Stimulated activated CD4-positive, alpha-beta T cell treated with anti-CD3 and anti-CD28 coated beads, Interleukin-1b, Interleukin-23, amount 100 ng/mL, for 1 hour (primary cell): ENCODE measurements around the gene TNPO2.
"Not testable (repeated sequence)": the region's sequence is repeated elsewhere in the genome, so short reads cannot be mapped to it uniquely, and the experiment has no call there.

Experiments used
- DNase-seq, 2 donors: peaks; one replicate each; pipeline ENCODE4 v3.0.0-alpha.2; 2020; ENCODE audit warnings: low read depth in 2 of 2

TNPO2 gene

GRCh38 chr19:12736995-12737834 is 13.5 kb upstream of the TNPO2 start, which contains the start of gene GET3:
Gene GET3 (plus strand): TSS chr19:12737497. CDS start chr19:12737506, 9 bp downstream.
- peak; percentile 44 to 59 for DNase-seq

- no peak for DNase-seq
These were observed 9.9 kb upstream of the TNPO2 start for GRCh38 chr19:12733369-12734214.

GRCh38 chr19:12731337-12731736 is 7.6 kb upstream of the TNPO2 start:
- no peak for DNase-seq

- no peak for DNase-seq
These were observed 6.3 kb upstream of the TNPO2 start for GRCh38 chr19:12730064-12730463.

- DNase-seq: no peak
These were observed 4.2 kb upstream of the TNPO2 start for GRCh38 chr19:12727745-12728433.

GRCh38 chr19:12726988-12727316 is 3.2 kb upstream of the TNPO2 start:
- no peak for DNase-seq

GRCh38 chr19:12725612-12726011 is 1.9 kb upstream of the TNPO2 start:
- DNase-seq: not testable (repeated sequence)

GRCh38 chr19:12723381-12723640 is 421 bp downstream of the TNPO2 start:
- no peak for DNase-seq

GRCh38 chr19:12722566-12723380 is 959 bp downstream of the TNPO2 start:
- DNase-seq: peak; percentile 71 to 85

- DNase-seq: no peak
These were observed 1.8 kb downstream of the TNPO2 start for GRCh38 chr19:12721656-12722565.

- no peak for DNase-seq
These were observed 2.7 kb downstream of the TNPO2 start for GRCh38 chr19:12720851-12721655.

- no peak for DNase-seq
These were observed 3.4 kb downstream of the TNPO2 start for GRCh38 chr19:12720296-12720695.

GRCh38 chr19:12715929-12716328 is 7.8 kb downstream of the TNPO2 start:
- no peak for DNase-seq

GRCh38 chr19:12715102-12715501 is 8.6 kb downstream of the TNPO2 start:
- DNase-seq: no peak

- DNase-seq: not testable (repeated sequence)
These were observed 10.4 kb downstream of the TNPO2 start for GRCh38 chr19:12713304-12713703.

GRCh38 chr19:12712077-12712476 is 11.7 kb downstream of the TNPO2 start:
- DNase-seq: not testable (repeated sequence)

GRCh38 chr19:12711187-12711586 is 12.5 kb downstream of the TNPO2 start:
- no peak for DNase-seq

GRCh38 chr19:12708641-12709040 is 15.1 kb downstream of the TNPO2 start:
- no peak for DNase-seq

- DNase-seq: no peak
These were observed 17.4 kb downstream of the TNPO2 start for GRCh38 chr19:12706332-12706718.
